ENCODE results near the gene GADD45G.

The GADD45G gene

DNA sequence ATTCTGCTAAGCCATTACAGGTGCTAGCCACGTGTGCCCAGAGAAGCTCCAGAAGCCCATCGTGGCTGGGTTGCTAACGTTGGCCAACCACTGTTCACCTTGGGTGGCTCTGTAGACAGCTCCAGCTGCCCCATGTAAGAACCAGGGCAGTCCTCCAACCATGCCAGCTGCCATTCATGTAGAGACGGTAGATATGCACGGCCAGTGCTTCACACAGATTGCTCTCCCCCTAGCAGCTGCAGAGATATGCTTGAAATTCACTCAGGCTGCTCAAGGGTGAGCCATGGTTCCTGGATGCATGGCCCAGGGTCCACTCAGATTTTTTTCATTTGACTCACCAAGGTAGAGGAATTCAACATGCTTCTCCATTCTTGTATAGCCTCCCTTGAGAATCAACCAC lies 31.0 kb downstream of the GADD45G start:
- TF ChIP-seq, protein P1, sequence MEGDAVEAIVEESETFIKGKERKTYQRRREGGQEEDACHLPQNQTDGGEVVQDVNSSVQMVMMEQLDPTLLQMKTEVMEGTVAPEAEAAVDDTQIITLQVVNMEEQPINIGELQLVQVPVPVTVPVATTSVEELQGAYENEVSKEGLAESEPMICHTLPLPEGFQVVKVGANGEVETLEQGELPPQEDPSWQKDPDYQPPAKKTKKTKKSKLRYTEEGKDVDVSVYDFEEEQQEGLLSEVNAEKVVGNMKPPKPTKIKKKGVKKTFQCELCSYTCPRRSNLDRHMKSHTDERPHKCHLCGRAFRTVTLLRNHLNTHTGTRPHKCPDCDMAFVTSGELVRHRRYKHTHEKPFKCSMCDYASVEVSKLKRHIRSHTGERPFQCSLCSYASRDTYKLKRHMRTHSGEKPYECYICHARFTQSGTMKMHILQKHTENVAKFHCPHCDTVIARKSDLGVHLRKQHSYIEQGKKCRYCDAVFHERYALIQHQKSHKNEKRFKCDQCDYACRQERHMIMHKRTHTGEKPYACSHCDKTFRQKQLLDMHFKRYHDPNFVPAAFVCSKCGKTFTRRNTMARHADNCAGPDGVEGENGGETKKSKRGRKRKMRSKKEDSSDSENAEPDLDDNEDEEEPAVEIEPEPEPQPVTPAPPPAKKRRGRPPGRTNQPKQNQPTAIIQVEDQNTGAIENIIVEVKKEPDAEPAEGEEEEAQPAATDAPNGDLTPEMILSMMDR (conservative IDR thresholded peaks at IDR 0.05; ENCODE audit: low read depth, low read length), result no peak
- no peak overlapping the region for H2AFZ ChIP-seq (ENCODE audit: low read depth)
- no peak overlapping the region for H3K9ac ChIP-seq
- H3K4me2 ChIP-seq, result no peak overlapping the region
- no peaks in the 10 kb centered on the region for H4K20me1 ChIP-seq (ENCODE audit: insufficient read depth)
- H3K4me3 ChIP-seq (IDR thresholded peaks at IDR 0.05; ENCODE audit: insufficient read depth, low read depth, low read length), result no peak overlapping the region
- H3K79me2 ChIP-seq (ENCODE audit: insufficient read depth, low read depth), result no peaks in the 10 kb centered on the region
- no peaks in the 10 kb centered on the region for H3K27me3 ChIP-seq (ENCODE audit: insufficient read depth, low read depth)
- no peaks in the 10 kb centered on the region for H3K4me1 ChIP-seq (ENCODE audit: low read depth, poor library complexity, severe bottlenecking)
- no peak overlapping the region for H3K27ac ChIP-seq
- H3K36me3 ChIP-seq (ENCODE audit: insufficient read depth), result no peaks in the 10 kb centered on the region

DNA sequence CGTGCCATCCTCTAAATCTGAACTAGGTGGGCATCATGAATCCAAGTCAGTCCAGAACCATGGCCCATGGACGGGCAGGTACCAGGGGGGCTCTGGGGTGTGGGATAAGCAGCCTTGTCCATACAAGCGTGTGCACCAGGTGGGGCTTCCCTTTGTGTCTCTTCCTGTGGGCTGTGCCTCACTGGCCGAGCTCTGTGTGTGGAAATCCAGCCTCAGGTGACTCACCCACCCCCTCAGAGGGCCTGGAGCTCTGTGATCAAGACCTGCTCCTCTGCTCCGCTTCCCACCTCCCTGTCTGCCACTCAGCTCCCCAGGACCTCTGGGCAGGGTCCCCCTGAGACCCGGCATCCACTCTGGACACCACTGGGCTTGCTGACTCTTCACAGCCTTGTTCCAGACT lies 33.0 kb downstream of the GADD45G start:
- Histone ChIP-seq H3K36me3 (ENCODE audit: insufficient read depth) (no peaks in the 10 kb centered on the region), H2AFZ (ENCODE audit: low read depth) (no peak overlapping the region), H3K9ac (no peak overlapping the region), H3K27me3 (ENCODE audit: insufficient read depth, low read depth) (no peaks in the 10 kb centered on the region), H3K4me3 (IDR thresholded peaks at IDR 0.05; ENCODE audit: insufficient read depth, low read depth, low read length) (no peak overlapping the region), H3K79me2 (ENCODE audit: insufficient read depth, low read depth) (no peaks in the 10 kb centered on the region), H4K20me1 (ENCODE audit: insufficient read depth) (no peaks in the 10 kb centered on the region), H3K4me2 (no peak overlapping the region), H3K4me1 (ENCODE audit: low read depth, poor library complexity, severe bottlenecking) (no peaks in the 10 kb centered on the region), H3K27ac (no peak overlapping the region)
- TF ChIP-seq, protein P1 (conservative IDR thresholded peaks at IDR 0.05; ENCODE audit: low read depth, low read length), result no peak

DNA sequence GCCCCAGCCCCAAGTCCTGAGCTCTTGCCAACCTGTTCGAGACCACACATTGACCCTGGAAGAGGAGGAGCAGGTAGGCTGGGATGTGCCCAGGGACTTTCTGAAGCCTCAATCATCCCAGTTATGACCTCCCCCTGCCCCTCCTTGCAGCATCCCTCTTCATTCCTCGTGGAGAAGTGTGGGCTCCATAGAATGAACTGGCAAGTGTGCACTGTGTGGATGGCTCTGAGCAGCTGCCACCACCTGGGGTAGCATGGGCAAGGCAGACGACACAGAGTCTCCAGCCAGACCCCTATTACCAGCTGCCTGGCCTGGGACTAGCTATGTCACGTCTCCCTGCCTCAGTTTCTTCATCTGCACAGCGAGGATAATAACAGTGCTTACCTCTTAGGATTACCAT lies 33.5 kb downstream of the GADD45G start:
- no peak overlapping the region for H3K27ac ChIP-seq
- no peaks in the 10 kb centered on the region for H4K20me1 ChIP-seq (ENCODE audit: insufficient read depth)
- no peak overlapping the region for H3K4me3 ChIP-seq (IDR thresholded peaks at IDR 0.05; ENCODE audit: insufficient read depth, low read depth, low read length)
- H3K9ac ChIP-seq, result no peak overlapping the region
- H3K36me3 ChIP-seq (ENCODE audit: insufficient read depth), result no peaks in the 10 kb centered on the region
- no peaks in the 10 kb centered on the region for H3K79me2 ChIP-seq (ENCODE audit: insufficient read depth, low read depth)
- H3K27me3 ChIP-seq (ENCODE audit: insufficient read depth, low read depth), result no peaks in the 10 kb centered on the region
- TF ChIP-seq, protein P1 (conservative IDR thresholded peaks at IDR 0.05; ENCODE audit: low read depth, low read length), result no peak
- H2AFZ ChIP-seq (ENCODE audit: low read depth), result no peak overlapping the region
- H3K4me2 ChIP-seq, result no peak overlapping the region
- no peaks in the 10 kb centered on the region for H3K4me1 ChIP-seq (ENCODE audit: low read depth, poor library complexity, severe bottlenecking)

DNA sequence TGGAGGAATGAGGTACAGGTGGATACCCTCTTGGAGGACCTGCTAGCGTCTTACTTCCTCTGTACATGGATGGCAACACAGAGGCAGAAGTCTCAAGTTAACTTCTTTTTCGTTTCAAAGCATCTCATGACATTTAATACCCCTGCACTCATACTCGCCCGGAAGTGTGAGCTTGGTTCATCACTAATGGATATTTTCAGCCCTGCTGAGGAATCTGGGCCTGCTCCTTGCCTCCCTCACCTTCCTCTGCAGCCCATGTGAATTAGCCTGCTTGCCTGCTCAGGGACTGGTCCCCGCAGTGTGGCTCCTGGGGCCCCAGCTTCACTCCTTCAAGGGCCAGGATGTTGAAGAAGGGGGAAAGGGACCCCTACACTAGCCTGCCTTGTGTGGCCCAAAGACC lies 34.1 kb downstream of the GADD45G start:
- H3K36me3 ChIP-seq (ENCODE audit: insufficient read depth), result no peaks in the 10 kb centered on the region
- H4K20me1 ChIP-seq (ENCODE audit: insufficient read depth), result no peaks in the 10 kb centered on the region
- no peak overlapping the region for H2AFZ ChIP-seq (ENCODE audit: low read depth)
- H3K79me2 ChIP-seq (ENCODE audit: insufficient read depth, low read depth), result no peaks in the 10 kb centered on the region
- no peak overlapping the region for H3K4me2 ChIP-seq
- H3K4me1 ChIP-seq (ENCODE audit: low read depth, poor library complexity, severe bottlenecking), result no peaks in the 10 kb centered on the region
- no peak overlapping the region for H3K4me3 ChIP-seq (IDR thresholded peaks at IDR 0.05; ENCODE audit: insufficient read depth, low read depth, low read length)
- TF ChIP-seq, protein P1 (conservative IDR thresholded peaks at IDR 0.05; ENCODE audit: low read depth, low read length), result no peak
- no peak overlapping the region for H3K9ac ChIP-seq
- H3K27ac ChIP-seq, result no peak overlapping the region
- H3K27me3 ChIP-seq (ENCODE audit: insufficient read depth, low read depth), result no peaks in the 10 kb centered on the region
